Measurements from ENCODE around the gene PUS1.

GRCh38 chr12:131948166-131948712, 19.2 kb downstream of the PUS1 start:
- no peak for TF ChIP-seq CTCF (IDR thresholded peaks at IDR 0.05)
- no peak for TF ChIP-seq POLR2A (IDR thresholded peaks at IDR 0.05)
